Measurements from ENCODE around the gene TSPEAR.

DNA sequence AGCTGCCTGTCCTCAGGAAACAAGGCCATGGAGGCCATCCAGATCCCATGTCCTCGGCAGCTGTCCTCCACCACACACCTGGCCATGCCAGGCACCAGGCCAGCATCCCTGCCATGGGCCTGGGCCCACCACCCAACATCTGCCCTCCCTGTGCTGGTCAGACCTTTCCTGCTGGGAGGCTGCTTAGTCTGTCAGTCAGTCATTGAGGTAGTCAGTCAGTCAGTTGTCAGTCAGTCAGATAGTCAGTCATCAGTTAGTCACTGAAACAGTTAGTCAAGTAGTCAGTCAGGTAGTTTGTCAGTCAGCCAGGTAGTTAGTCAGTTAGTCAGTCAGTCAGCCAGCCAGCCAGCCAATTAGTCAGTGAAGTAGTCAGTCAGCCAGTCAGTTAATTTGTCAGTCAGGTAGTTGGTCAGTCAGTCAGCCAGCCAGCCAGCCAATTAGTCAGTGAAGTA, 188.6 kb downstream of the TSPEAR start:
- TF ChIP-seq SP1 (CRISPR knock-in tag; IDR thresholded peaks at IDR 0.05) (no peak), GATAD2A (IDR thresholded peaks at IDR 0.05) (no peak)
- TF ChIP-seq, protein P1, sequence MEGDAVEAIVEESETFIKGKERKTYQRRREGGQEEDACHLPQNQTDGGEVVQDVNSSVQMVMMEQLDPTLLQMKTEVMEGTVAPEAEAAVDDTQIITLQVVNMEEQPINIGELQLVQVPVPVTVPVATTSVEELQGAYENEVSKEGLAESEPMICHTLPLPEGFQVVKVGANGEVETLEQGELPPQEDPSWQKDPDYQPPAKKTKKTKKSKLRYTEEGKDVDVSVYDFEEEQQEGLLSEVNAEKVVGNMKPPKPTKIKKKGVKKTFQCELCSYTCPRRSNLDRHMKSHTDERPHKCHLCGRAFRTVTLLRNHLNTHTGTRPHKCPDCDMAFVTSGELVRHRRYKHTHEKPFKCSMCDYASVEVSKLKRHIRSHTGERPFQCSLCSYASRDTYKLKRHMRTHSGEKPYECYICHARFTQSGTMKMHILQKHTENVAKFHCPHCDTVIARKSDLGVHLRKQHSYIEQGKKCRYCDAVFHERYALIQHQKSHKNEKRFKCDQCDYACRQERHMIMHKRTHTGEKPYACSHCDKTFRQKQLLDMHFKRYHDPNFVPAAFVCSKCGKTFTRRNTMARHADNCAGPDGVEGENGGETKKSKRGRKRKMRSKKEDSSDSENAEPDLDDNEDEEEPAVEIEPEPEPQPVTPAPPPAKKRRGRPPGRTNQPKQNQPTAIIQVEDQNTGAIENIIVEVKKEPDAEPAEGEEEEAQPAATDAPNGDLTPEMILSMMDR (IDR thresholded peaks at IDR 0.05 in 2 of 3, conservative IDR thresholded peaks at IDR 0.05 in 1 of 3; ENCODE audit: insufficient read depth in 2 of 3, low read depth in 1 of 3, low read length in 3 of 3) = no peak
